ENCODE measurements around the gene MKKS. TPM values are rescaled to one million over a fixed set of nuclear protein-coding genes. Genes with fewer than 3 reads are reported as not detected.

Gene MKKS
- total and polyA plus RNA-seq, 2 of the 13 experiments (the other 11 are each of a cell fraction or from before 2014, with no cell fraction given) = 26.7 to 34.5 TPM

- peak; percentile 81; the same call in 1 of the 2 replicates for TF ChIP-seq ZNF557 (CRISPR knock-in tag; IDR thresholded peaks at IDR 0.05)
- peak; percentile 98 for TF ChIP-seq RBM39 (IDR thresholded peaks at IDR 0.05; ENCODE audit: low read depth, low read length, poor library complexity, severe bottlenecking)
- peak in 1 of 2 experiments; percentile 48; a peak in 3 of 4 replicates for TF ChIP-seq NR2F1 (CRISPR knock-in tag; IDR thresholded peaks at IDR 0.05)
- TF ChIP-seq NFE2L1 (CRISPR knock-in tag; IDR thresholded peaks at IDR 0.05; ENCODE audit: borderline replicate concordance) = peak; percentile 57; the same call in 1 of the 2 replicates
- peak; percentile 91 for TF ChIP-seq E2F1 (CRISPR knock-in tag; IDR thresholded peaks at IDR 0.05)
- no peak for TF ChIP-seq CENPX (CRISPR knock-in tag; IDR thresholded peaks at IDR 0.05)
- TF ChIP-seq KLF13 (CRISPR knock-in tag; IDR thresholded peaks at IDR 0.05) = 0 out of 2 replicates have a peak, but pooled peaks have one; percentile 19
- peak; percentile 50; the same call in 1 of the 2 replicates for TF ChIP-seq ZNF124 (CRISPR knock-in tag; IDR thresholded peaks at IDR 0.05)
- TF ChIP-seq ERF (CRISPR knock-in tag; IDR thresholded peaks at IDR 0.05) = peak; percentile 78
- peak; percentile 83; the same call in 1 of the 3 replicates for TF ChIP-seq MXI1 (IDR thresholded peaks at IDR 0.05; ENCODE audit: borderline replicate concordance, low read depth, low read length)
- TF ChIP-seq TCF7 (IDR thresholded peaks at IDR 0.05; ENCODE audit: low read depth) = no peak; the same call in 1 of the 2 replicates
- TF ChIP-seq NFKB2 (CRISPR knock-in tag; IDR thresholded peaks at IDR 0.05; ENCODE audit: borderline replicate concordance) = peak; percentile 96
- peak; percentile 81 for TF ChIP-seq TEAD2 (CRISPR knock-in tag; IDR thresholded peaks at IDR 0.05)
- peak; percentile 65 for TF ChIP-seq ZNF670 (CRISPR knock-in tag; IDR thresholded peaks at IDR 0.05; ENCODE audit: borderline replicate concordance)
- TF ChIP-seq ARNT2 (CRISPR knock-in tag; IDR thresholded peaks at IDR 0.05; ENCODE audit: low read depth) = peak; percentile 96
- TF ChIP-seq MED1 (CRISPR knock-in tag; IDR thresholded peaks at IDR 0.05) = no peak; the same call in none of the 2 replicates
- TF ChIP-seq ZBTB26 (CRISPR knock-in tag; IDR thresholded peaks at IDR 0.05; ENCODE audit: borderline replicate concordance) = peak; percentile 38; the same call in 1 of the 2 replicates
- TF ChIP-seq PHF5A (CRISPR knock-in tag; IDR thresholded peaks at IDR 0.05; ENCODE audit: low read depth, unreplicated experiment) = peak; percentile 34
- peak; percentile 85 for TF ChIP-seq ZNF639 (CRISPR knock-in tag; conservative IDR thresholded peaks at IDR 0.05)
- TF ChIP-seq PITX1 (CRISPR knock-in tag; IDR thresholded peaks at IDR 0.05) = peak; percentile 69
- TF ChIP-seq ATF4 (CRISPR knock-in tag; IDR thresholded peaks at IDR 0.05) = peak in 1 of 2 experiments; percentile 73; a peak in 1 of 4 replicates
- TF ChIP-seq GMEB2 (CRISPR knock-in tag; IDR thresholded peaks at IDR 0.05; ENCODE audit: low read depth) = peak; percentile 18; the same call in 1 of the 2 replicates
- TF ChIP-seq MEF2D (CRISPR knock-in tag; IDR thresholded peaks at IDR 0.05) = no peak; the same call in 1 of the 2 replicates
Observed at GRCh38 chr20:10433623-10434466, at the start of gene MKKS (continued).

Data from HepG2 (cell line).